ELR (cell line): ENCODE measurements around the gene THRAP3.
"Not testable (repeated sequence)": the region's sequence is repeated elsewhere in the genome, so short reads cannot be mapped to it uniquely, and the experiment has no call there.

Experiments
- DNase-seq: peaks from one replicate; pipeline ENCODE4 v3.0.0-alpha.2; 2015; ENCODE audit warnings: low read depth

Gene THRAP3

DNA sequence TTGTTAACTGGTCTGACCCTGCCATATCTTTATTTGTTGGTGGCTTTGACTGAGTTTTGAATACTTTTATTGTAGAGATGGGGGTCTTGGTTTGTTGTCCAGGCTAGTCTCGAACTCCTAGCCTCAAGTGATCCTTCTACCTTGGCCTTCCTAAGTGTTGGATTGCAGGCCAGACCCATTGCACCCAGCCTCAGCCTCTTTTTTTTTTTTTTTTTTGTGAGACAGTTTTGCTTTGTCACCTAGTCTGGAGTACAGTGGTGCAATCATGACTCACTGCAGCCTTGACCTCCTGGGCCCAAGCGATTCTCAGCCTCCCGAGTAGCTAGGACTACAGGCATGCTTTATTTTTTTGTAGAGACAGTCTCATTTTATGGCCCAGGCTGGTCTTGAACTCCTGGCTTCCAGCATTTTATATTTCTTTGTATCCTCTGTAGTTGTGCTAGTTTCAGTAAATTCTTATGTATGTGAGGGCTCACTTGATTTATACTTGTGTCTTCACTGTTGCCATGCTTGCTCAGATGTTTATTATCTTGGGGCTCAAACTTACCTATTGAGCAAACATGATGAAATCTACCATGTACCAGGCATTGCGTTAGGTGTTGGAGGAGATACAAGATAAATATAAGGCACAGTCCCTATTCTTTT lies 24.1 kb downstream of the THRAP3 start:
- peak; percentile 93 for DNase-seq

DNA sequence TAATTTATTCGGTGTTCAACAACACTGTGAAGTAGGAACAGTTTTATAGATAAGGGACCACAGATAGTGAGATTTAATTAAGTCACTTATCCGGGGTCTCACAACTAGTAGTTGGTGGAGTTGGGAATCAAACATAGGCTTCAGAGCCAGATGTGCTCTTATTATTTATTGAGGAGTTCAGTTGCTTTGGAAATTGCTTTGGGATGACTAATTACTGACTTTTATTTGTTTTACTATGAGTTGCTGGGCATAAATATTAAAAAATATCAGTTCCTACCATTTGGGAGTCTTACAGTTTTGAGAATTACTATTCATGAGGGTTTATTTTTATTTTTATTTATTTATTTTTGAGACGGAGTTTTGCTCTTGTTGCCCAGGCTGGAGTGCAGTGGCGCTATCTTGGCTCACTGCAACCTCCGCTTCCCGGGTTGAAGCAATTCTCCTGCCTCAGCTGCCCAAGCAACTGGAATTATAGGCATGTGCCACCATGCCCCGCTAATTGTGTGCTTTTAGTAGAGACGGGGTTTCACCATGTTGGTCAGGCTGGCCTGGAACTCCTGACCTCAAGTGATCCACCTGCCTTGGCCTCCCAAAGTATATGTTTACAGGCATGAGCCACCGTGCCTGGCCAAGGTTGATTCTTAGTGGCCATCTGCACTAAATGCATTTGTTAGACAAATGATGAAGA lies 27.7 kb downstream of the THRAP3 start:
- peak; percentile 54 for DNase-seq

DNA sequence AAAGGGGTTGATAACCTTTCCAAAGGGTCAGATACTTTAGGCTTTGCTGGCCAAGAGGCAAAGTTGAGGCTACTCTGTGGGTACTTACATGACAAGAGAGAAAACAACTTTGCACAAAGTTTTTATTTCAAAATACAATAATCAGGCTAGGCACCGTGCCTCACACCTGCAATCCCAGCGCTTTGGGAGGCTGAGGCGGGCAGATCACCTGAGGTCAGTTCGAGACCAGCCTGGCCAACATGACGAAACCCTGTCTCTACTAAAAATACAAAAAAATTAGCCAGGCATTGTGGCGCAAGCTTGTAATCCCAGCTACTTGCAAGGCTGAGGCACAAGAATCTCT lies 28.2 kb downstream of the THRAP3 start:
- not testable (repeated sequence) for DNase-seq

GRCh38 chr1:36253161-36253862 lies 29.1 kb downstream of the THRAP3 start:
- peak; percentile 79 for DNase-seq

GRCh38 chr1:36256558-36257374 lies 32.5 kb downstream of the THRAP3 start:
- DNase-seq: no peak

GRCh38 chr1:36257375-36257767 lies 33.1 kb downstream of the THRAP3 start:
- DNase-seq: no peak

DNA sequence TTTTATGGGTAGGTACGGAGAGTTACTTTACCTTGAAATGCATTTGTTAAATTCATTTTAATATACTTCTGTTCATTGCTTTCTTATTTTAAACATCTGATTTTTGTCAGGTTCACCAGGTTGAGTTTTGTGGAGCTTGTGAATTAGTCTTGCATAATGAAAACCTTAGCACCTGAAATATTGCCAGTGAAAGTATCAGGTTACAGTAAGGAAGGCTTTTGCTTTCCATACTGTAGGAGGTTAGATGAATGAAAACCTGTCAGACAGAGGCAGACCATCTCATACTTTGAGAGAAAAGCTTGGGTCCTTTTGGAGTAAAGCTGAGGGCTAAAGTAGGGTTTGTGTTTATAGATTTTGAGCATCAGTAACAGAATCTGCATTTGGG lies 34.7 kb downstream of the THRAP3 start:
- no peak for DNase-seq

- no peak for DNase-seq
Observed at GRCh38 chr1:36268981-36269380, 44.7 kb downstream of the THRAP3 start.

- DNase-seq: no peak
Observed at GRCh38 chr1:36269408-36269838, 45.2 kb downstream of the THRAP3 start.

DNA sequence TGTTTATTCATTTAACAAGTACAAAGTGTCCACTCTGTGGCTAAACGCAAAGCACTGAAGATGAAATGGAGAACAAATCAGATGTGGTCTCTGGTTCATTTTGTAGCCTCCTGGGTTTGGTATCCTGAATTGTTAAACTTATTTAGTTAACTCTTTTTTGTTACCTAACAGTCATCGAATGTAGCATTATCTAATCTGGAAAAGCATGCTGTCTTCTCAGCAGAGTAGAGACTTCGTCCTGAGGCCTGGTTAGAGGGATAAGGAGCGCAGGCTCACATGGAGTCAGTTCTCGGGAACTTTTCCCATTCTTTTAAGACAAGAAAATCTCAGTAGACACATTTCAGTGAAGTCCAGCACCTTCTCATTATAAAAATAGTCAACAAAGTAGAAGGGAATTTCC lies 48.8 kb downstream of the THRAP3 start:
- DNase-seq: no peak

GRCh38 chr1:36274201-36274600 lies 50.0 kb downstream of the THRAP3 start:
- DNase-seq: no peak

DNA sequence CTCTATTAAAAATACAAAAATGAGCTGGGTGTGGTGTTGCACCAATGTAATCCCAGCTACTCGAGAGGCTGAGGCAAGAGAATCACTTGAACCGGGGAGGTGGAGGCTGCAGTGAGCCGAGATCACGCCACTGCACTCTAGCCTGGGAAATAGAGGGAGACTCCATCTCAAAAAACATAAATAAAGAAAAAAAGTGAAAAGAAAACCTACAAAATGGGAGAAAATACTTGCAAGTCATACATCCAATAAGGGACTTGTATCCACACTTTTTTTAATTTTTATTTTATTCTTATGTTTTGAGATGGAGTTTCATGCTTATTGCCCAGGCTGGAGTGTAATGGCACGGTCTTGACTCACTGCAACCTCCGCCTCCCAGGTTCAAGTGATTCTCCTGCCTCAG lies 52.4 kb downstream of the THRAP3 start:
- no peak for DNase-seq

DNA sequence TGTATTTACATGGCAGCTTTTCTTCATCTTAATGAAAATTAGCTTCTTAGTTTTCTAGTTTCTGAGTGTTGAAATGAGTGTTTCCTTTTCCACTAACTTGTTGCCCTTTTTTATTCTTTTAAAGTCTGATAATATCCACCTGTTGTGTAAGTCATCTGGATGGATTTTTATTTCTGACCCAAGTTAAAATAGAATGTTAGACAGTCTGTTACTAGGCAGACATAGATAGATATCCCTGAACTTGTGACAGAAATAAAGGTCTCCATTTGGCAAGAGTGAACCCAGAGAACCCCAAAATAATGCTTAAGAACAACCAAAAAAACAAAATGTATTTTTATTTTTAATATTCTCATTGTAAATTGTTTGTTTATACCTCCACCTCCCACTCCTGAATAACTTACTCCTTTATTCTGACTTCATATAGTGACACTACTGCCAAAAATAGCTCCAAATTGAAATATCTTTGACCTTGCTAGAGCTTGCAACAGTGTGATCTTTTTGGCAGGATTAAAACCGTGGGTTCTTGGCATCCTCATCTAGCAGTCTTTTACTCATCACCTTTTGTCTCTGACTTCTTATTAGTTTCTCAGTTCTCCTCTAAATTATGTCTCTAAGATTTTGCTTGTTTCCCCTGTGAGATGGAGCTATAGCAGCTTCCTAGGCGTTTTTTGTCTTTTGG lies 55.0 kb downstream of the THRAP3 start:
- no peak for DNase-seq

DNA sequence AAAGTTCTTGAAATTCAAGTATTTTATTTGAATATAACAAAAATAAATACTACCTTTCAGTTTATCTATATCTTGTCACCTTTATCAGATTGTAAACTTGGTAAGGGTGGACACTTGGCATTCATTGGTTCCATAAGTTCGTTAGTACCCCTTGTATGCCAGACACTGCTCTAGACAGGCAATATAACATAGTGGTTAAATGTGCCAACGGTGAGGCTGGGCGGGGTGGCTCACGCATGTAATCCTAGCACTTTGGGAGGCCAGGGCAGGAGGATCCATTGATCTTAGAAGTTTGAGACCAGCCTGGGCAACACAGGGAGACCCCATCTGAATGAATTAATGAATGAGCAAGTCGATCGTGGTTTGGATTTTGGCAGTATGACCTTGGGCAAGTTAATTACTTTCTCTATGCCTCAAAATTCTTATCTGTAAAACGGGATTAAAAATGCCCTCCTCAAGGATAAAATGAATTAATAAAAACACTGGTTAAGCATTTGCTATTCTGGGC lies 55.6 kb downstream of the THRAP3 start:
- DNase-seq: no peak

DNA sequence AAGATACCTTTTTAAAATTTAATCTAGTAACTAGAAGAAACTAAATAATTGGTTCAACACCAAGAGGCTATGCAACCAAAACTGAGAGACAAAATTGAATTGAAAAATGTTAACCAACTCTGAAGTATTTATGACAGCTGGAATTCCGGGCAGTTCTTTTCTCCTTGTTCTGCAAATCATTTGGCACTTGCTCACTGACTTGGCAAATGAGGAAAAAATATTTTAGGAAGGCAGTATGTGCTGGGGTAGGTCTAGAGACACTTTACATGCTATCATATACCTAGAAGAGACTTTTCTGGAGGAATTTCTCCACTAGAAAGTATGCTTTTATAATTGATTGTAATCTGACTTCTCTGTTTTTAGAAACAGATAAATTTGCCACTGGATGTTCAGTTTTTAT lies 59.8 kb downstream of the THRAP3 start:
- no peak for DNase-seq

DNA sequence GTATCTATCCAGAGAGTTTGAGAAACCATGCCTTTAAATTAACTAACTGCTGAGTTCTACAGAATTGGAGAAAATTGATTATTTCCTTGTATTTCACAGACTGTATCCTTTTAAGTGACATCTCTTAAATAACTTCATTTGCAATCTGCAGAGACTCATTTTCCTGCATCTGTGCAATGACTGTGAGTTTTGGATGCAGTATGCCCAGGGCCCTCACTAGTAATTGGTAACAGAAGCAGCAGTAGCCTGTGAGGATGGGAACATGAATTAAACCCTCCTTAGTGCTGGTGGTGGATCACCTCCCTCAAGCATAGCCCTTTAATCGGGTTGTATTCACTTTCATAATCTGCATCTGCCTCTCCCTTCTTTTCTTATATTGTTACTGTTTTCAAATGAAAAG lies 60.3 kb downstream of the THRAP3 start:
- no peak for DNase-seq

DNA sequence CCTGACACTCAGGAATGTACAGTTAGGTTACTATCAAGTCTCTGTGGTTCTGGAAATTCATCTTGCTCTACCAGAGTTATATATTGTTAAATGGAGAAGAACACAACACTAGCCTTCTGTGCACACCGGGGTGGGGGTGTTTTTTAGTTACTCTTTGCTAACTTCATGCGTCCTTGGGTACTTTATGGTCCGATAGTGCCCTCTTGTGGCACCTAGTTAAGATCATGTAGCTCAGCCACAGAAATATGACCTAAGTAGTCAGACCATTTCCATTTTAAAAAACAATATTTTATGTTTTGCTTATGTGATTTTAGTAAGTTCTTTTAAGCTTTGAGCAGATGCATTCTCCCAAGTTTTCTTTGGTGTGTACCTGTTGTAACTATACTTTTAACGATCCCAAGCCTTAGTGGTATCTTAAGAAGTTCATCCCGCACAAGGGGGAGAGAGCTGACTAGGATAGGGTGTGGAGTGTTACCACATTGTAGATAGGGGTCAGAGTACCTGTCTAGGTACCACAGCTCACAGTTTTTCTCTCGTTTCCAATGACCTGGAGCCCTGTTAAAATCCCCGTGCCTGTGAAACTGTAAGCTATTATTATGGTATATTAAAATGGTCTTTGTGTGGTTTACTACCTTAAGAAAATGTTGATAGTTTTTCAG lies 61.3 kb downstream of the THRAP3 start:
- peak; percentile 89 for DNase-seq

- no peak for DNase-seq
Observed at GRCh38 chr1:36286802-36287201, 62.6 kb downstream of the THRAP3 start.

DNA sequence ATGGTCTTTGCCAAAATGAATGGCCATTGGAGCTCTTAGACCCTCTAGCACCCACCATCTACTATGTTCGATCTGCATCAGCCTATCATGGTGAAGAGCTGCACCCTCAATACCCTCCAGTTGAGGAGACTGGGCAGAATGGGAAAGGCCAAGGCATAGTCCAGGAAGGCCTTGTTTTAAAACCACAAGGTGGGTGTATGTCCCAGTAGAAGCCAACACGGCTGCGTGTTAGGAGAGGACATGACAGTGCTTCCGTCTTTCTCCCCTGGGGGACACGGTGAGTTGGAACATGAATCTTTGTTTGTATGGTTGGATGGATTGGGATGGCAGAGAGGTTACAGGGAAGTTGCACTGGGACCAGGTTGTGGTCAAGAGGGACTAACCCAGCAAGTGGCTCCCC lies 63.4 kb downstream of the THRAP3 start:
- no peak for DNase-seq

DNA sequence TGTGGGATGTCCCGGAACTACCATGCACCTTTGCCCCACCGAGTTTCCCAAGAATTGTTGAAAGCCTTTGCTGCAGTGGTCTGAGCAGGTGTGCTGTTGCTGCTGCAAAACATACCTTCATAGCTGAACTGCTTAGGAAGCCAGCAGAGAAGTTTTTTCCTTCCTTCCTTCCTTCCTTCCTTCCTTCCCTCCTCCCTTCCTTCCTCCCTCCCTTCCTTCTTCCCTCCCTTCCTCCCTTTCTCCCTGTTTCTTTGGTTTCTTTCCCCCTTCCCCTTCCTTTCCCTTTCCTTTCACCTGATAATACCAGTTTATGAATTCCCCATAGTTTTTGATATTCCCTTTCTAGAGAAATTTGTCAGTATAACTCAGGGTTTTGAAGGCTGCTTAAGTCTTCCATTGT lies 71.1 kb downstream of the THRAP3 start:
- no peak for DNase-seq

GRCh38 chr1:36297062-36297461 lies 72.8 kb downstream of the THRAP3 start:
- DNase-seq: no peak
